Measurements from ENCODE around the gene PSRC1.

- TF ChIP-seq, protein P1, sequence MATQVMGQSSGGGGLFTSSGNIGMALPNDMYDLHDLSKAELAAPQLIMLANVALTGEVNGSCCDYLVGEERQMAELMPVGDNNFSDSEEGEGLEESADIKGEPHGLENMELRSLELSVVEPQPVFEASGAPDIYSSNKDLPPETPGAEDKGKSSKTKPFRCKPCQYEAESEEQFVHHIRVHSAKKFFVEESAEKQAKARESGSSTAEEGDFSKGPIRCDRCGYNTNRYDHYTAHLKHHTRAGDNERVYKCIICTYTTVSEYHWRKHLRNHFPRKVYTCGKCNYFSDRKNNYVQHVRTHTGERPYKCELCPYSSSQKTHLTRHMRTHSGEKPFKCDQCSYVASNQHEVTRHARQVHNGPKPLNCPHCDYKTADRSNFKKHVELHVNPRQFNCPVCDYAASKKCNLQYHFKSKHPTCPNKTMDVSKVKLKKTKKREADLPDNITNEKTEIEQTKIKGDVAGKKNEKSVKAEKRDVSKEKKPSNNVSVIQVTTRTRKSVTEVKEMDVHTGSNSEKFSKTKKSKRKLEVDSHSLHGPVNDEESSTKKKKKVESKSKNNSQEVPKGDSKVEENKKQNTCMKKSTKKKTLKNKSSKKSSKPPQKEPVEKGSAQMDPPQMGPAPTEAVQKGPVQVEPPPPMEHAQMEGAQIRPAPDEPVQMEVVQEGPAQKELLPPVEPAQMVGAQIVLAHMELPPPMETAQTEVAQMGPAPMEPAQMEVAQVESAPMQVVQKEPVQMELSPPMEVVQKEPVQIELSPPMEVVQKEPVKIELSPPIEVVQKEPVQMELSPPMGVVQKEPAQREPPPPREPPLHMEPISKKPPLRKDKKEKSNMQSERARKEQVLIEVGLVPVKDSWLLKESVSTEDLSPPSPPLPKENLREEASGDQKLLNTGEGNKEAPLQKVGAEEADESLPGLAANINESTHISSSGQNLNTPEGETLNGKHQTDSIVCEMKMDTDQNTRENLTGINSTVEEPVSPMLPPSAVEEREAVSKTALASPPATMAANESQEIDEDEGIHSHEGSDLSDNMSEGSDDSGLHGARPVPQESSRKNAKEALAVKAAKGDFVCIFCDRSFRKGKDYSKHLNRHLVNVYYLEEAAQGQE (IDR thresholded peaks at IDR 0.05; ENCODE audit: low read depth, low read length): no peak
- TF ChIP-seq SMC3 (IDR thresholded peaks at IDR 0.05; ENCODE audit: low read depth, low read length) (no peak), MXI1 (IDR thresholded peaks at IDR 0.05; ENCODE audit: low read depth, low read length) (no peak), POLR2AphosphoS5 (IDR thresholded peaks at IDR 0.05; ENCODE audit: low read depth, low read length) (no peak), FOXM1 (IDR thresholded peaks at IDR 0.05; ENCODE audit: low read depth) (no peak), YY1 (IDR thresholded peaks at IDR 0.05; ENCODE audit: low read depth) (no peak), TCF12 (IDR thresholded peaks at IDR 0.05) (no peak), ELF1 (IDR thresholded peaks at IDR 0.05) (no peak), RCOR1 (IDR thresholded peaks at IDR 0.05; ENCODE audit: low read length) (no peak), RFX5 (IDR thresholded peaks at IDR 0.05; ENCODE audit: low read length) (no peak)
- TF ChIP-seq, protein P2, sequence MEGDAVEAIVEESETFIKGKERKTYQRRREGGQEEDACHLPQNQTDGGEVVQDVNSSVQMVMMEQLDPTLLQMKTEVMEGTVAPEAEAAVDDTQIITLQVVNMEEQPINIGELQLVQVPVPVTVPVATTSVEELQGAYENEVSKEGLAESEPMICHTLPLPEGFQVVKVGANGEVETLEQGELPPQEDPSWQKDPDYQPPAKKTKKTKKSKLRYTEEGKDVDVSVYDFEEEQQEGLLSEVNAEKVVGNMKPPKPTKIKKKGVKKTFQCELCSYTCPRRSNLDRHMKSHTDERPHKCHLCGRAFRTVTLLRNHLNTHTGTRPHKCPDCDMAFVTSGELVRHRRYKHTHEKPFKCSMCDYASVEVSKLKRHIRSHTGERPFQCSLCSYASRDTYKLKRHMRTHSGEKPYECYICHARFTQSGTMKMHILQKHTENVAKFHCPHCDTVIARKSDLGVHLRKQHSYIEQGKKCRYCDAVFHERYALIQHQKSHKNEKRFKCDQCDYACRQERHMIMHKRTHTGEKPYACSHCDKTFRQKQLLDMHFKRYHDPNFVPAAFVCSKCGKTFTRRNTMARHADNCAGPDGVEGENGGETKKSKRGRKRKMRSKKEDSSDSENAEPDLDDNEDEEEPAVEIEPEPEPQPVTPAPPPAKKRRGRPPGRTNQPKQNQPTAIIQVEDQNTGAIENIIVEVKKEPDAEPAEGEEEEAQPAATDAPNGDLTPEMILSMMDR (IDR thresholded peaks at IDR 0.05): no peak
- TF ChIP-seq, protein P3, sequence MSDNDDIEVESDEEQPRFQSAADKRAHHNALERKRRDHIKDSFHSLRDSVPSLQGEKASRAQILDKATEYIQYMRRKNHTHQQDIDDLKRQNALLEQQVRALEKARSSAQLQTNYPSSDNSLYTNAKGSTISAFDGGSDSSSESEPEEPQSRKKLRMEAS (IDR thresholded peaks at IDR 0.05; ENCODE audit: low read depth): no peak
These were observed 3.2 kb downstream of the PSRC1 start for GRCh38 chr1:109279615-109280278.

Measured in SK-N-SH (cell line).